ENCODE results near the gene NPPB. TPM values are rescaled to one million over a fixed set of nuclear protein-coding genes. Genes with fewer than 3 reads are reported as not detected.

NPPB gene
- total and polyA plus RNA-seq, 9 of the 15 experiments (the other 6 are each of a cell fraction or from before 2014, with no cell fraction given): not detected

GRCh38 chr1:11878891-11879190, 20.1 kb upstream of the NPPB start (continued):
- TF ChIP-seq AFF1 (IDR thresholded peaks at IDR 0.05; ENCODE audit: low read depth in 1 of 2, partially characterized antibody in 2 of 2) (no peak), JUNB (CRISPR knock-in tag; conservative IDR thresholded peaks at IDR 0.05) (no peak), SETDB1 (IDR thresholded peaks at IDR 0.05; ENCODE audit: low read length) (no peak), KDM1A (IDR thresholded peaks at IDR 0.05) (no peak), E2F5 (CRISPR knock-in tag; IDR thresholded peaks at IDR 0.05) (no peak), ZNF766 (CRISPR knock-in tag; conservative IDR thresholded peaks at IDR 0.05) (no peak), ZSCAN32 (CRISPR knock-in tag; IDR thresholded peaks at IDR 0.05) (no peak), POU5F1 (IDR thresholded peaks at IDR 0.05; ENCODE audit: borderline replicate concordance, low read depth, low read length, partially characterized antibody) (no peak), ZNF644 (tag; IDR thresholded peaks at IDR 0.05; ENCODE audit: low read depth) (no peak), ZNF274 (IDR thresholded peaks at IDR 0.05; ENCODE audit: borderline replicate concordance, low read depth, low read length) (no peak), CSDE1 (IDR thresholded peaks at IDR 0.05) (no peak)

Data from K562 (cell line).